Fibroblast of lung (primary cell): ENCODE data around the gene SFMBT2.

Source experiments
- EZH2 ChIP-seq: IDR thresholded peaks from 2 replicates; pipeline ENCODE4 v1.5.1; 2012; ENCODE audit warnings: low read length, control low read depth, mild to moderate bottlenecking; ENCODE audit errors: missing control alignments
- TF ChIP-seq, protein P1 (sequence below), 2 donors: IDR thresholded peaks in 1 of 2; conservative IDR thresholded peaks in 1 of 2; 1 replicate in 1 of 2; 2 replicates in 1 of 2; pipeline ENCODE4 v1.5.1; 2011 to 2012; ENCODE audit warnings: low read length in 2 of 2, control low read depth in 1 of 2, inconsistent platforms in 1 of 2, low read depth in 1 of 2, mild to moderate bottlenecking in 1 of 2

DNA sequence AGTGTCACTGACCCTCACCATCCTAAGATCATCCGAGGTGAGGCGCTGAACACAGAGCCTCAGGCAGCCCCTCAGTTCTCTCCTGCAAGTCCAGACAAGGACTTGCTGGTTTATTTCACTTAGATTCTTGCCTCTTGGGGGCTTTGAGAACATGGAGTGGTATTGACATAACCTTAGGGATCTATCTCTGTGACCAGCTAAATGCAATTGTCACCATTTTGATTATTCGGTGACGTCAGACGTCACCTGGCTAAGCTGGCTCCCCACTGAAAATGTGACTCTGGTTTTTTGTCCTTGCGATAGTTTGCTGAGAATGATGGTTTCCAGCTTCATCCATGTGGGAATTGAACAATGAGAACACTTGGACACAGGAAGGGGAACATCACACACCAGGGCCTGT is 49.2 kb upstream of the SFMBT2 start:
- TF ChIP-seq, protein P1, sequence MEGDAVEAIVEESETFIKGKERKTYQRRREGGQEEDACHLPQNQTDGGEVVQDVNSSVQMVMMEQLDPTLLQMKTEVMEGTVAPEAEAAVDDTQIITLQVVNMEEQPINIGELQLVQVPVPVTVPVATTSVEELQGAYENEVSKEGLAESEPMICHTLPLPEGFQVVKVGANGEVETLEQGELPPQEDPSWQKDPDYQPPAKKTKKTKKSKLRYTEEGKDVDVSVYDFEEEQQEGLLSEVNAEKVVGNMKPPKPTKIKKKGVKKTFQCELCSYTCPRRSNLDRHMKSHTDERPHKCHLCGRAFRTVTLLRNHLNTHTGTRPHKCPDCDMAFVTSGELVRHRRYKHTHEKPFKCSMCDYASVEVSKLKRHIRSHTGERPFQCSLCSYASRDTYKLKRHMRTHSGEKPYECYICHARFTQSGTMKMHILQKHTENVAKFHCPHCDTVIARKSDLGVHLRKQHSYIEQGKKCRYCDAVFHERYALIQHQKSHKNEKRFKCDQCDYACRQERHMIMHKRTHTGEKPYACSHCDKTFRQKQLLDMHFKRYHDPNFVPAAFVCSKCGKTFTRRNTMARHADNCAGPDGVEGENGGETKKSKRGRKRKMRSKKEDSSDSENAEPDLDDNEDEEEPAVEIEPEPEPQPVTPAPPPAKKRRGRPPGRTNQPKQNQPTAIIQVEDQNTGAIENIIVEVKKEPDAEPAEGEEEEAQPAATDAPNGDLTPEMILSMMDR (conservative IDR thresholded peaks at IDR 0.05 in 1 of 2, IDR thresholded peaks at IDR 0.05 in 1 of 2; ENCODE audit: low read depth in 1 of 2, low read length in 2 of 2), result no peak
- no peak for TF ChIP-seq EZH2
